Epidermal melanocyte (primary cell): Measurements from ENCODE around the gene ZBTB20.
A peak's percentile ranks its signal among the peaks of the same experiment; 100 is the strongest.

Experiments
- DNase-seq: peaks from one replicate; pipeline ENCODE4 v3.0.0; 2011; ENCODE audit warnings: low spot score; ENCODE audit not compliant: insufficient read length

The ZBTB20 gene

DNA sequence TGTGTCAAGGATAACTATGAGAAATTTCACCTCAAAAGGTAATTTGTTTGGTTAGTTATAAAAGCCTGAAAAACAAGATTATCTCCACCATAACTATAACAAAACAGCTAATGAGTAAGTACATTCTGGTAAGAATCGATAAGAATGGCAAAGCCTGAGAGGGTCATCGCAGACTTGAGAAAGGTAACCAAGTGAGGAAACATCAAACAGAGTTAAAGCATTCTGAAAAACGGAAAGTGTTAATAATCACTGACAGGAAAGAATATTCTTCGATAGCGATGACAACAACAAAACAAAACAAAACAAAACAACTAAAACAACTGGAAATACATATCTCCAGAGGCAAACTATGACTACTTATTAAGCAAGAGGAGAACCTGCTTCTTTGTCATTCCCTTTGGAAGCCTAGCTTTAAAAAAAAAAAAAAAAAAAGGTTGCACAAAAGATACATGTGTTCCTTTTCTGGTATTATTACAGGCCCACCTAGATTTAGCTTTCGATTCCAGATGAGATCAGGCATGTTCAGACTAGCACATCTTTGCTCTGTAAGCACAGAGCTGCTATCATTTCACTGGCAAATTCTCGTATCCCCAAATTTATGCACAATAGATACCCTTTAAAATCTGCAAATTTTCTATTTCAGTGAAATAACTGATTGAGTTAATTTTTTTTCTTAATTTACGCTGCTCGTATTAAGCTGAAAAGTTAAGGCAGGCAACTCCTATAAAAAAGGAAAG is 697.6 kb downstream of the ZBTB20 start:
- no peak for DNase-seq

DNA sequence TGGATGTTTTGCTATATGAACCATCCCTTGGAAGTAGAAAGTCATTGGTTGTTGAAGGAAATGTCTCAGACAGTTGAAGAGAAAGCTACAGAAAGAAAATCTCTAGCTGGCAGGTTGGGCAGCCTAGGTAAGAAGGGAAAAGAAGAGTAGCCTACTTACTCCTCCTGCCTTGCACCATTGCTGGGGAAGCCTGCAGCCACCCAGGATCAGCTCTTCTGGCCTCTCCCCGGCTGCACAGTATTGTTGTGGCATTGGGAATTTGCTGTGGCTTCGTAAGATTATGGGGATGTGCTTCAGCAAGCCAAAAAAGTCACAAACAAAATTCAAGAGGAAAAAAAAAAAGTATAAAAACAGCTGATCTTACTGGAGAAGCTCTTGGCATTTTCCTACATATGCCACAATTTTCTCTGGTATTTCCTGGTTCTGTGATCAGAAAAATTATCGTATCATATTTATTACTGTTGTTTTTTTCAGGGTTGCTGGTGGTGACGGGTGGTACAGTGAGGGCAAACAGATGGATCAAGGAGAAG is 699.1 kb downstream of the ZBTB20 start:
- DNase-seq: no peak

DNA sequence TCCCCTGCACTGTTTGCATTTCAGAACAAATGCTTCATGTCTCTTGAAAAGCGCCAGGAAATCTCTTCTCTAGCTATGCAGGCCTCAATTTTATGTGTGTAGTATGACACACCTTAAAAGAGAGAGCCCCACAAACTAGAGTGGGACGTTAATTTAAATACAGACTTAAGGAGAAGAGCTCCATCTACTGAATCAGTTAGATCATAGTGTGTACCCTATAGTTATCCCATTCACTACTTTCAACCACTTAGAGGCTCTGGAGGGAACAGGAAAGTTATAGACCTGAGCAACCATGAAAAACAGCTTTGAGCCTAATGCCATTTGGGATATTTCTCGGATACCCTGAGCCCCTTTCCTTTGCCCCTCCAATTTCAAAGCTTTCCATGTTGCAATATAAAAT is 699.5 kb downstream of the ZBTB20 start:
- DNase-seq: no peak

- no peak for DNase-seq
Measured at GRCh38 chr3:114446600-114446999, 700.5 kb downstream of the ZBTB20 start.

DNA sequence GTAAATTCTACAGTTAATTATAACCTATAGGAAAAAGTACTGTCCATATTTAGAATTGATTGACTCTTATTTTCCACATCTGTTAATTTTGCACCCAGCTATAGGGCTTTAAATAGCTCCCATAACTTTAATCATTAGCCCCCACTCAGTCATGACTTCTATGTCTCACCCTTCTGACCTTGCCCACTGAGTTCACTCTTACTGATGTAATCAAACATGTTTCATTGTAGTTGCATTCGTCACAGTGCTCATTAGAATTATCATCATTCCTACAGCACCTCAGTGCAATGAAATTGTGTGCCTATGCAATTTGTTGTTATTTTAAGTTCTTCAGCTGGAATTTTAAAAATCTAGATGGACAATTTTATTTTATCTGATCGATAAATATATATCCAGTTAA is 701.9 kb downstream of the ZBTB20 start:
- no peak for DNase-seq

GRCh38 chr3:114444216-114444615 is 702.9 kb downstream of the ZBTB20 start:
- DNase-seq: no peak

DNA sequence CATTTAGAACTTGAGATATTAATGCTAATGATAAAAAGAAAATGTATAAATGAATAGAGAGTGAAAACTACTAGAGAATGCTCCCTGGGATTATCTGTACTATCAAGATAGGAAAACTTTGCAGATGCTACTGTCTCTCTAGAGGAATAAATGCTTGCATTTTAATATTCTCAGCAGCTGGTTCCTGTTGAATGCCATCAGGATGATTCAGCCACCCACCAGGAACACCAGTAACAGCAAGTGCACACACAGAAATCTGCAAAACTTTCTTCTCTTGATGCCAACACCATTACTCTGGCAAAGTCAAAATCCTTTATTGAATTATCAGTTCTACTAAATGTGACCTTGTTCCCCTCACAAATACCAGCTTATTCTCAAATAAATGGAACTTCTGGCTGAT is 704.8 kb downstream of the ZBTB20 start:
- no peak for DNase-seq

DNA sequence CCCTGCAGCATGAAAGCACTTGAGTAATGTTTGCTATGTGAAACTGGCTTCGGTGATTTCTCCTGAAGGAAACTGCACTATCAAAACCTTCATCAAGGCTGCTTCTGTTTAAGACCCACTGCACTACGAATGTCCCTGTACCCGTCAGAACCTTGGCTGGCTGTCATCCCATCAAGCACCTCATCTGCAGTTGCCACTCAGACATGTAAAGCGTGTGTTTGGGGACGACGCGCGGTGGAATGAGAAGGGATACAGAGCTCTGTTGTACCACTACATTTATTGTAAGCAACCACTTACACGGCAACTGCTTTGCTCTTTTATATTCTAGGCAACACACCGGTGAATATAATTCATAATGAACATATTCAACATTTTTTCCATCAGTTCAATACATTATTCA is 705.7 kb downstream of the ZBTB20 start:
- no peak for DNase-seq

DNA sequence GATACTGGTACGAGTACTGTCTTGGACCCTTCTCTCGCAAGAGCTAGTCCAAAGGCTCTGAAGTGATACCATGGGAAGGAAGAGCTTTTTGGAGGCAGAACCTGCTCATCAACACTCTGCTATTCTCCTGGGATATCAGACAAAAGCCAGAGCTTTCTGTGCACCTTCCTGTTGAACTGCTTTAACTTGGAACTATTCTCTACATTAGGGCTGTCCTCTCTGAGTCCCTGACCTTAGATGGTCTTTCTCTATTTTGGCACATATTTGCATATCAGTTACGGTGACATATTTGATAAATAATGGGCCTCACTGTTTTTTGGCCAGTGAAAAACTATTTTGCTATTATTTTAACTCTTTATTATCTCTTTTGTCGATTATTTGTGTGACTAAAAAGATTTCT is 706.4 kb downstream of the ZBTB20 start:
- DNase-seq: no peak

GRCh38 chr3:114439284-114439683 is 707.8 kb downstream of the ZBTB20 start:
- DNase-seq: no peak

GRCh38 chr3:114437897-114438296 is 709.2 kb downstream of the ZBTB20 start:
- DNase-seq: no peak

GRCh38 chr3:114436182-114436581 is 710.9 kb downstream of the ZBTB20 start:
- DNase-seq: no peak

DNA sequence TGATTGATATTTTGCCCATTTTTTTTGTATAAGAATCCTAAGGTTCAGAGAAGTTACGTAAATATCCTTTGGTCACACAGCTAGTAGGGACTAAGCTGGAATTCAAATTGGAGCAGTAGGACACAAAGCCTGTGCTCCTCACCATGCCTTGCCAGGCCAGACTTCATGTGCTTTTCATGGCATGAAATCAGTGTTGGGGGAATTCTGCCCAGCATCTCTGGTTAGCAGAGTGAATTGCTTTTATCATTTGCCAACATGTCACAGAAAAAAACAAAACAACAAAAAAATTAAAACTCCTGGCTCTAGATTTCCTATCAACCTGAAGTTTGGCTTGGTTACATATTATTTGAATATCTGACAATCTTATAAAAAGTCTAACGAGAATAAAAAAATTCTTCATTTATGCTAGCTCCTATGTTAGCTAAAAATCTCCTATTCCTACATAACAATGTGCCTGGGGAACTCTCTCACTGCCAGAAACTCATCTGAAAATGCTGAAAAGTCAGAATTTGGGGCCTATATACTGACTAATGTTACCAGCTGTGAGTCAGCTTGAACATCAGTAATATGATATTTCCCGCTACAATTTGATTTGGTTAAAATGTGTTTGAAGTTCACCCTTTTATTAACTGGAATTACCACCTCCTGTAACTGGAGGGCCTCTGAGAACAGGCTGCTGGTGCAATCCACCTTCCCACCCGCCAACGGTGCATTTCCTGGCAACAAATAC is 711.5 kb downstream of the ZBTB20 start:
- DNase-seq: no peak

GRCh38 chr3:114432310-114432709 is 714.8 kb downstream of the ZBTB20 start:
- DNase-seq: no peak

- no peak for DNase-seq
Measured at GRCh38 chr3:114428044-114428595, 719.0 kb downstream of the ZBTB20 start.

DNA sequence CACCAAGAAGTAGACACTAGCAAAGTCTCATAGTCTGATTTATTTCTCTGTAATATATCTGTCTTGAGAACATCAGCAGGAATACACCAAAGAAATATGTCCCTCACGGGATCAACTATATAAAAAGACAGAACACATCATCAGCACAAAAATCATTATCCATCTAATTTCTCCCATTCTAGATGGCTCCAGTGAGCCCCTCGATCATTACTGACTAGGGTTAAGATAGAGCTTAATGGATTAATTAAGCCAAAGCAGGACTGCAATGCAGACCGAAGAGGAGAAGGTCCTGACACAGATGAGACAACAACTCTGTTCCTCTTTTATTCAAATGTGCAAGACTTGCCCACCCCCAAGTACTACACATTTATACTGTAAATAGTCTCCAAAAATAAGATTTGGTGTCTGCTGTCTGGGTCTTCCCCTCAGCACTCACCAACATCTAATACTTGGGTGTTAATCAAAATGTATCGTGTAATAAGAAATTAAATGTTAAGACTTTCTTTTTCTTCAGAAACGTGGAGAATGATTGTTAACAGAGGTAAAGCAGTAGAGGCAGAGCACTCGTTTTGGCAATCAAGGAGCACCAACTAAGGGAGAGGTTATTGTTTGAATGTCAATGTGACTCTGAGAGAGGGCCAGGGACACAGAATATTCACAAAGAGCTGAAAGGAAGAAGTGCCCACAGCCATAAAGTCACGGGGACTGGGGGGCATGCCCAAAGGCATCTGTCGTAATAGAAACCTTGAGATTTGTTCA is 719.6 kb downstream of the ZBTB20 start:
- no peak for DNase-seq

GRCh38 chr3:114424337-114424736 is 722.8 kb downstream of the ZBTB20 start:
- no peak for DNase-seq

GRCh38 chr3:114421204-114421603 is 725.9 kb downstream of the ZBTB20 start:
- no peak for DNase-seq

DNA sequence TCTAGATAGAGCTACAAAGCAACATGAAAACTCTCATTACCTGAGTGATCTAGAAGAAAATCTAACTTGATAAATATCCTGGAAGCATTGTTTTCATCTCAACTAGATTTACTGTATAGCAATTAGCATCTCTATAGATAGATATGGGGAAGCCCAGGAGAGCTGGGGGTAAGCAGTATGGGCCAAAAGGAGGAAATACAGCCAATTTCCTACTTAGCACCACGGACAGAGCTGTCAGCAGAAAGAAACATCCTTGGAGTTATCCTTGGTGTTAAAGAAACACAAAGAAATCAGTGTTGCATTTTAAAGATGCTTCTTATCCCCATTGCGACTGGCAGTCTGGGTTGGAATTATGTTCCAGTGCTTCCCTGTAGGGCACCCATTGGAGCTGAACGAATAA is 727.0 kb downstream of the ZBTB20 start:
- DNase-seq: no peak

GRCh38 chr3:114418724-114419543 is 728.2 kb downstream of the ZBTB20 start:
- DNase-seq: peak; percentile 31

DNA sequence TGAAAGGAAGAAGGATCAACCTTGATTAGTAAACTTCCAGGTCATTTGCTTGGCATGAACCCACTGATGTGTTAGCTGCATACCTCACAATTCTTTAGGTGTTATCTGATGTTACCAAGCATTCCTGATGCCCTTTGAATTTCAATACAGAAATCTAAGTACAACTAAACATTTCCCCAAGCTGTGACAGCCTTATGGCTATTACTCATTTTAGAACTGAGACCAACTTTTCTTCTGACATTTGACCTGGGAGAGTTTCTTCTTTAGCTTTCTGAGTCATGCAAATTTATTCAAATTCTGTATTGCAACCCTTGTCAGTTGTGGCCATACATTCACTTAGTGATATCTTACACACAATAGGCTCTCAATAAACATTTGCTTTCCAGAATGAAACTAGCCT is 729.0 kb downstream of the ZBTB20 start:
- DNase-seq: no peak
